GM19455 (cell line): ENCODE data around the gene PCDH15.

ENCODE experiments used
- ATAC-seq: cut with Tn5 transposase; IDR thresholded peaks from one replicate; pipeline ENCODE4 v1.9.1; 2021; ENCODE audit not compliant: unreplicated experiment

Gene PCDH15

GRCh38 chr10:54137396-54137795 lies 663.6 kb downstream of the PCDH15 start:
- ATAC-seq, result no peak

GRCh38 chr10:54133203-54133602 lies 667.8 kb downstream of the PCDH15 start:
- ATAC-seq, result no peak

GRCh38 chr10:54131833-54132232 lies 669.2 kb downstream of the PCDH15 start:
- ATAC-seq, result no peak

- no peak for ATAC-seq
These were observed 670.6 kb downstream of the PCDH15 start for GRCh38 chr10:54130394-54130793.

GRCh38 chr10:54125098-54125747 lies 675.8 kb downstream of the PCDH15 start:
- ATAC-seq, result no peak

- no peak for ATAC-seq
These were observed 676.7 kb downstream of the PCDH15 start for GRCh38 chr10:54124209-54124885.

GRCh38 chr10:54120806-54121205 lies 680.2 kb downstream of the PCDH15 start:
- ATAC-seq, result no peak

- ATAC-seq, result no peak
These were observed 692.1 kb downstream of the PCDH15 start for GRCh38 chr10:54108961-54109360.

- ATAC-seq, result no peak
These were observed 704.1 kb downstream of the PCDH15 start for GRCh38 chr10:54096892-54097291.

GRCh38 chr10:54094321-54094720 lies 706.7 kb downstream of the PCDH15 start:
- ATAC-seq, result no peak

GRCh38 chr10:54091237-54091636 lies 709.8 kb downstream of the PCDH15 start:
- no peak for ATAC-seq

GRCh38 chr10:54081950-54082349 lies 719.1 kb downstream of the PCDH15 start:
- ATAC-seq, result no peak

GRCh38 chr10:54067361-54067760 lies 733.7 kb downstream of the PCDH15 start:
- no peak for ATAC-seq

GRCh38 chr10:54066646-54067045 lies 734.4 kb downstream of the PCDH15 start:
- ATAC-seq, result no peak

GRCh38 chr10:54065106-54065505 lies 735.9 kb downstream of the PCDH15 start:
- no peak for ATAC-seq

GRCh38 chr10:54064215-54064614 lies 736.8 kb downstream of the PCDH15 start:
- no peak for ATAC-seq

GRCh38 chr10:54063514-54063913 lies 737.5 kb downstream of the PCDH15 start:
- ATAC-seq, result no peak

GRCh38 chr10:54060572-54060971 lies 740.5 kb downstream of the PCDH15 start:
- no peak for ATAC-seq

GRCh38 chr10:54057357-54057756 lies 743.7 kb downstream of the PCDH15 start:
- ATAC-seq, result no peak

- no peak for ATAC-seq
These were observed 774.7 kb downstream of the PCDH15 start for GRCh38 chr10:54026340-54026739.

GRCh38 chr10:54011117-54011516 lies 789.9 kb downstream of the PCDH15 start:
- no peak for ATAC-seq

GRCh38 chr10:54010337-54010933 lies 790.6 kb downstream of the PCDH15 start:
- no peak for ATAC-seq
